Activated CD8-positive, alpha-beta memory T cell treated with anti-CD3 and anti-CD28 coated beads, Interleukin-2, amount 50 U/mL, for 24 hours (primary cell): ENCODE data around the gene CSNK2A2.

ENCODE experiments used
- DNase-seq: peaks from one replicate; pipeline ENCODE4 v3.0.0-alpha.2; 2020; ENCODE audit errors: extremely low read depth

The CSNK2A2 gene

DNA sequence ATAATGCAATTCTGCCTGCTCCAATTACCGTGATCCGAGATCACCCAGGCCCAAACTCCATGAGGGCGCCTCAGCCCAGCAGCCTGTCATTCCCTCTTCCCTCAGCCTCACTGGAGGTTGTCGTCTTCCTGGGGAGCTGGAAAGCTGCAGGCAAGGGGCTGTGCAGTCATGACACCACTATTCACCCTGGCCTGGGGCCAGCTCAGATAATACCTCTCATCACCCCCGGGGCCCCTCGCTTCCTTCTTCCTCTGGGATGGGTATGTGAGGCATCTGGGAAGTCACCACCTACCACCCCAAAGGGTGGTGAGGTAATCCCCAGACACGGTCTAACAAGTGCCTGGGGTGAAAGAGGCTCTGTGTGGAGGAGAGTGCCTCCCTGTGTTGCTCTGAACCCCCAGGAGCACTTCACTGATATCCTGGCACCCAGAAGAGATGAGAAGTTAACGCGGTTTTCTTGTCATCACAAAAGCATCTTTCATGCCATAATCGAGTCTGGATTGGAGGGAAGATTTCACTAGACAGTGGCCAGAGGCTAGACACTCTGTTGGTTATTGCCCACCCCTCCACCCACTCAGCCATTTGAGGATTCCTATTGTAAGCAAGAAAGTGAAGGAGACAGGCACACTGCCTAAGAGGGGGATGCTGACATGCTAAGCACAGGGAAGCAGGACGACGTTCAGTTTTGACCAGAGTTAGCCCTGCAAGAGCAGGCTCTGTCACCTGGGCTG is 87.2 kb downstream of the CSNK2A2 start:
- no peak for DNase-seq

DNA sequence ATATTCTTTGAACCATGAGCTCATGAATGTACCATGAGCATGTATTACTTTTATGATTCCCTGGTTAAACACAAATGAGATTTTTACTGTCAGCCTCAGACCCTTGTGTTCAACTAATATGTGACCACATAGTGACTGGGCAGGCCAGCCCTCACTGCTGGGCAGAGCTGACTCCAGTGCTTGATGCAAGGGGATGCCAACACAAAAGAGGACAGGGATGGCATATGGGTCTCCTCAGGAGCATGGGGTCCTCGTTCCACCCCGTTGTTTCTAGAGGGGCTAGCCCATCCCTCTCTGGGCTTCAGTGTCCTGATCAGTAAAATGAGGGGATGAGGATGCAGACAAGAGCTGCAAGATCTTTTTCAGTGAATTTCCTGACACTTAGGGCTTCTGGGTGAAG is 88.0 kb downstream of the CSNK2A2 start:
- no peak for DNase-seq

DNA sequence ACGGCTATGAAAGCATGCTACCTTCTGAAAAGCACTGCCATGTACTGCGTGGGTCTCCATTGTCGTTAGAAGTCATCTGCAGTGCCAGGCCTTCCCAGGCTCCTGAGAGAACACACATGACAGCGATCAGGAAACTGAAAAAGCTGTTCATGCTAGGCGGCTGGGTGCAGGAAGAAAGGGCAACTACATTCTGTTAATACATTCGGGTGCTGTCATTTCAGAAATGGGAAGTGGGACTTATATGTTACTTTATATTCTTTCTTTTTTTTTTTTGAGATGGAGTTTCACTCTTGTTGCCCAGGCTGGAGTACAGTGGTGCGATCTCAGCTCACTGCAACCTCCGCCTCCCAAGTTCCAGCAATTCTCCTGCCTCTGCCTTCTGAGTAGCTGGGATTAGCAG is 88.6 kb downstream of the CSNK2A2 start:
- DNase-seq = no peak
